GM18526 (cell line): ENCODE measurements around the gene TLX3.

Experiments used
- POLR2A ChIP-seq: IDR thresholded peaks from 3 replicates; pipeline ENCODE4 v1.6.1; 2011; ENCODE audit not compliant: insufficient read length; ENCODE audit errors: extremely low read depth

Gene TLX3

GRCh38 chr5:171291371-171291770 lies 17.7 kb upstream of the TLX3 start:
- TF ChIP-seq POLR2A: no peak

GRCh38 chr5:171295299-171295698 lies 13.7 kb upstream of the TLX3 start:
- TF ChIP-seq POLR2A: no peak

- no peak for TF ChIP-seq POLR2A
These were observed 13.2 kb upstream of the TLX3 start for GRCh38 chr5:171295801-171296200.

- no peak for TF ChIP-seq POLR2A
These were observed 9.8 kb upstream of the TLX3 start for GRCh38 chr5:171299228-171299627.

- TF ChIP-seq POLR2A: no peak
These were observed 9.2 kb upstream of the TLX3 start for GRCh38 chr5:171299851-171300250.

GRCh38 chr5:171300358-171300757 lies 8.7 kb upstream of the TLX3 start:
- no peak for TF ChIP-seq POLR2A

GRCh38 chr5:171306166-171306565 lies 2.9 kb upstream of the TLX3 start:
- TF ChIP-seq POLR2A: no peak

- no peak for TF ChIP-seq POLR2A
These were observed 2.1 kb upstream of the TLX3 start for GRCh38 chr5:171306781-171307591.

- no peak for TF ChIP-seq POLR2A
These were observed 1.1 kb upstream of the TLX3 start for GRCh38 chr5:171307789-171308452.

- TF ChIP-seq POLR2A: no peak
These were observed 496 bp downstream of the TLX3 start for GRCh38 chr5:171309276-171310211.

- no peak for TF ChIP-seq POLR2A
These were observed 1.3 kb downstream of the TLX3 start for GRCh38 chr5:171310212-171310818.

GRCh38 chr5:171310819-171311321 lies 1.8 kb downstream of the TLX3 start:
- TF ChIP-seq POLR2A: no peak

- TF ChIP-seq POLR2A: no peak
These were observed 2.5 kb downstream of the TLX3 start for GRCh38 chr5:171311322-171312077.

GRCh38 chr5:171312129-171312974 lies 3.3 kb downstream of the TLX3 start:
- no peak for TF ChIP-seq POLR2A
